ENCODE measurements around the gene DISP3.

Gene DISP3

GRCh38 chr1:11518791-11519628 lies 40.1 kb downstream of the DISP3 start:
- DNase-seq, result no peak

DNA sequence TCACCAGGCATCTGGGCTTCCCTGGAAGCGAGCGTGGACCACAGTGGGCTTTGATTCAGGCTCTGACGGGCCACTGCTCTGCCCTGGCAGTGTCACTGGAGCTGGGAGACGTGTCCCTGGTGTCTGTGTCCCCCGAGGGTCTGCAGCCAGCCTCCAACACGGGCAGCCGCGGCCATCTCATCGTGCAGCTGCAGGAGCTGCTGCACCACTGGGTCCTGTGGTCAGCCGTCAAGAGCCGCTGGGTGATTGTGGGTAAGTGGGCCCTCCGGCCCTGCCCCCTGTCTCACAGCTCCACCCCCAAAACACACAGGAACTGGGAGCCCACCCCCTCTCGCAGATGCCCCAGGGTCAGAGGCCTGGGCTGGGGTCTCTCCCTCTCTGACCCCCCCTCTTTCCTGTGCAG lies 40.7 kb downstream of the DISP3 start:
- DNase-seq, result no peak

GRCh38 chr1:11520531-11521233 lies 41.7 kb downstream of the DISP3 start:
- DNase-seq, result no peak

- no peak for DNase-seq
Measured at GRCh38 chr1:11521582-11522399, 42.8 kb downstream of the DISP3 start.

DNA sequence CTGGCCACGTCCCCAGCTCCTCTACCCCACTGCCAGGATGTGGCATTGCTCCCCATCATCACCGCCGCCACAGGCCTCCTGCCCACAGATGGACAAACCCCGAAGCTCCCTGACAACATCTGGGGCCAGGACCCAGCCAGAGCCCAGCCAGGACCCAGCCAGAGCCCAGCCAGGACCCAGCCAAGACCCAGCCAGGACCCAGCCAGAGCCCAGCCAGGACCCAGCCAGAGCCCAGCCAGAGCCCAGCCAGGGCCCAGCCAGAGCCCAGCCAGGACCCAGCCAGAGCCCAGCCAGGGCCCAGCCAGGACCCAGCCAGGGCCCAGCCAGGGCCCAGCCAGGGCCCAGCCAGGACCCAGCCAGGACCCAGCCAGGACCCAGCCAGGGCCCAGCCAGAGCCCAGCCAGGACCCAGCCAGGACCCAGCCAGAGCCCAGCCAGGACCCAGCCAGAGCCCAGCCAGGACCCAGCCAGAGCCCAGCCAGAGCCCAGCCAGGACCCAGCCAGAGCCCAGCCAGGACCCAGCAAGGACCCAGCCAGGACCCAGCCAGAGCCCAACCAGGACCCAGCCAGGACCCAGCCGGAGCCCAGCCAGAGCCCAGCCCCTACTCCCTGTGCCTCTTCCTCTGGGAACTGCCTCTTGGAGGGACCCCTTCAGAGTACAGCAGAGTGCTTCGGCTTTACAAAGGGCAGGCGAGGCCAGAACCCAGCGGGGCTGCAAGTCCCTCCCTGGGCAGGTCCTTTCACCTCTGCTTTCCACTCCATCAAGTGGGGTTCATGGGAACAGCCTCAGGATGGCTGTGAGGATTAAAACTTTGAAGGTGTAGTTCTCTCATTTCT lies 43.7 kb downstream of the DISP3 start:
- no peak for DNase-seq

DNA sequence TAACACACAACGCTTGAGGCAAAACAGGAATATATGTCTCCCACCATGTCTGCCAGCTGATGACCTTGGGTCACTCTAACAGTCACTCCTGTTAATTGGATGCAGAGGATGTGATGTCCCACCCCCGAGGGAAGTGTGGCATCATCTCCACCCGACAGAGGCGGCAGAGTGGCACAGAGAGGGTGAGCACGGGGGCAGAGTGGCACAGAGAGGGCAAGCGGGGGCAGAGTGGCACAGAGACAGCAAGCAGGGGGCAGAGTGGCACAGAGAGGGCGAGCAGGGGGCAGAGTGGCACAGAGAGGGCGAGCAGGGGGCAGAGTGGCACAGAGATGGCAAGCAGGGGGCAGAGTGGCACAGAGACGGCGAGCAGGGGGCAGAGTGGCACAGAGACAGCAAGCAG lies 44.3 kb downstream of the DISP3 start:
- DNase-seq, result no peak

DNA sequence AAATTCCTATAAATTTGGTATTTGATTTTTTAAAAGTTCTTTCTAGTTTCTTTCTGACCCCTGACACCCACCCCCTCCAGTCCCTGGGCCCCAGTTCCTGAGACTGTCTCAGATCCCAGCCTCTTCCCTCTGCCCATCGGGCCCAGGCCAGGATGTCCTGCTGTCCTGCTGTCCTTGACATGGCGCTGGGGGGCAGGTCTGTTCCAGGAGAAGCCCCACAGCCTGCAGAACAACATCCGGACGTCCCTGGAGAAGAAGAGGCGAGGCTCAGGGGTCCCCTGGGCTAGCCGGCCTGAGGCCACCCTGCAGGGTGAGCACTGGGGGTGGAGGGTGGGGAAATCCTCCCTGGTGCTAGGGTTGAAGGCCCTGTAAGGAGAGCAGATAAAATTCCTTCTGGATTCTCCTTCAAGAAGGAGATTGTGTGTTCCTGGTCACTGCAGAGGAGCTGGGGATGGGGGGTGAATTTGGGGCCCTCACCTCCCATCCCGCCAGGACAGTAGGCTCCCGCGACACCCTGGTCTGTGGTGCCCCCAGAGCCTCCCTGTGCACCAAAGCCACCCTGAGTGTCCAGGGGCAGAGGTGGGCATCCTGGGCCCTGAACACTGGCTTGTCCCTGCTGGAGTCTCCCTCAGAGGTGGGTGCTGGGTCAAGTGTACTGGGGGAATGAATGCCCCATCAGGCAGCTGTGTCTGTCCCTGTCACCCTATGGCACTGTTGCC lies 45.0 kb downstream of the DISP3 start:
- DNase-seq, result no peak

- DNase-seq, result no peak
Measured at GRCh38 chr1:11524465-11525150, 45.7 kb downstream of the DISP3 start.

DNA sequence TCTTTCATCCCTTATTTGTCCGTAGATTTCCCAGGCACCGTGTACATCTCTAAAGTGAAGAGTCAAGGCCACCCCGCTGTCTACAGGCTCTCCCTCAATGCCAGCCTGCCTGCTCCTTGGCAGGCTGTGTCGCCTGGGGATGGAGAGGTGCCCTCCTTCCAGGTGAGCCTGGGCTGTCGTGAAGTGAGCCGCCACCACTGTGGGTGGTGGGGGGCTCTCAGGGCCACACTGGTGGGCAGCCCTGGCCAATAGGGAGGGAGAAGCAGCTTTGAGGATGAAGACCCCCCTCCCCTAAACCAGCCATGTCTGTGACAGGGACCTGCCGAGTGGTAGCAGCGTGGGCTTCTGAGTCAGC lies 46.2 kb downstream of the DISP3 start:
- no peak for DNase-seq

DNA sequence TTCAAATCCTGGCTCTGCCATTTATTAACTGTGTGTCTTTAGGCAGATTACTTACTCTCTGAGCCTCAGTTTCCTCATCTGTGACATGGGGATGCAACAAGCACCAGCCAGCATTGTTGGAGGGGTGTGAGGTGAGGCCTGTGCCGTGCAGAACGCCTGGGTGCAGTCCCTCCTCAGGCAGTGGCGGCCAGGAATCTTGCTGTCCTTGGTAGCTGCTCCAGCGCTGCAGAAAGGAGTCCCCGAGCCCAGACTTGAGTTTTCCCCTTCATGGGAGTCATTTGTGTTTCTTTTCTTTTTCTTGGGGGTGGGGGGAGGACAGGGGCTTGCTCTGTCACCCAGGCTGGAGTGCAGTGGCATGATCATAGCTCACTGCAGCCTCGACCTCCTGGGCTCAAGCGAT lies 46.6 kb downstream of the DISP3 start:
- no peak for DNase-seq

DNA sequence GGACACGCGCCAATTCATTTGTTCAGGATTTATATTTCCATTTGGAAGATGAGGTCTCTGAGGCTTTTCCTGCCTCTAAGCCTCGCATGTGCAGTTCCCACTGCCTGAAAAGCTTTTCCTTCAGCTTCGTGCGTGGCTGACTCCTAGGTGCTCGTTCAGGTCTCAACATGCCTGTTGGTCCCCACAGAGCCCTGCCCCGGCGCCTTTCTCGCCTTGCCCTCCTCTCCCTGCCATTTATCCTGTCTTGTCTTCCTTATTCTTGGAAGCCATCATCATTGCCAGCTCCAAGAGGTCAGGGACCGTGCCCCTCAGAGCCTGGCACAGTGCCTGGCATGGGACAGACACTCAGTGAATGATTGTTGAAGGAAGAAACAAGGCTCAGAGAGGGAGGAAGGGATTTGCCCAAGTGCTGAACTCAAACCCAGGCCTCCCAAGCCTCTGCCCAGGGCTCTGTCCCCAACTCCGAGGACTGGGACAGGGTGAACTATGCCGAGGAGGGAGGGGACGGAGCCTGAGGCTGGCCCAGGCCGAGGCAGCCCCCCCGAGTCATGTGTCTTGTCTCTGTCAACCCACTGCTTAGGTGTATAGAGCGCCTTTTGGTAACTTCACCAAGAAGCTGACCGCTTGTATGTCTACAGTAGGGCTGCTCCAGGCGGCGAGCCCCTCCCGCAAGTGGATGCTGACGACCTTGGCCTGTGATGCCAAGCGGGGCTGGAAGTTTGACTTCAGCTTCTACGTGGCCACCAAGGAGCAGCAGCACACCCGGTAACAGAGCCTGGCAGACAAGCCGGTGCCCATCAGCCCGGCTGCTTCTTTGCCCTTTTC lies 47.3 kb downstream of the DISP3 start:
- no peak for DNase-seq

GRCh38 chr1:11527541-11528452 lies 48.8 kb downstream of the DISP3 start:
- no peak for DNase-seq

DNA sequence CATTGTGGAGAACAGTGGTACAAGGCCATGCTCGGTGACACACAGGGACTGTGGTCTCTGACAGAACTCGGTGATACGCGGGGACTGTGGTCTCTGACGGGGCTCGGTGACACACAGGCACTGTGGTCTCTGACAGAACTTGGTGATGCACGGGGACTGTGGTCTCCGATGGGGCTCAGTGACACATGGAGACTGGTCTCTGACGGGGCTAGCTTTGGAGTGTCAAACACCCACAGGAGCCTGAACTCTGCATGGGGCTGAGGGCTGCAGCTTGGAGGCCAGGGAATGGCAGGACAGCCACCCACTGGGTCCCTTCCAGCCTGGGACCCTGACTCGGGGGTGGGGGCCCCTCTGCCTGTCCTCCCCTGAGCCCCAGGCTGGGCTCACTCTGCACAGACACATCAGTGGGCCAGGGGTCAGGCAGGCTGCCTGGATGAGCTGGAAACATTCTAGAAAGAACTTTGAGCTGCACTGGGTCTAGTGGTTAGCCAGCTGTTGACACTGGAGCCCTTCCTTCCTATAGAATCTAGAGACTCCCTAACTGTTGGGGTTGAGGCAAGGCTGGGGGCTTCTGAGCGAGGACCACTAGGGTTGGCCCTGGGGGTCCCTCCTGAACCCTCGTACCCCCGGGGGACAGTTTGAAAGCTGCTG lies 49.8 kb downstream of the DISP3 start:
- DNase-seq, result no peak

GRCh38 chr1:11529330-11529729 lies 50.4 kb downstream of the DISP3 start:
- DNase-seq, result no peak

DNA sequence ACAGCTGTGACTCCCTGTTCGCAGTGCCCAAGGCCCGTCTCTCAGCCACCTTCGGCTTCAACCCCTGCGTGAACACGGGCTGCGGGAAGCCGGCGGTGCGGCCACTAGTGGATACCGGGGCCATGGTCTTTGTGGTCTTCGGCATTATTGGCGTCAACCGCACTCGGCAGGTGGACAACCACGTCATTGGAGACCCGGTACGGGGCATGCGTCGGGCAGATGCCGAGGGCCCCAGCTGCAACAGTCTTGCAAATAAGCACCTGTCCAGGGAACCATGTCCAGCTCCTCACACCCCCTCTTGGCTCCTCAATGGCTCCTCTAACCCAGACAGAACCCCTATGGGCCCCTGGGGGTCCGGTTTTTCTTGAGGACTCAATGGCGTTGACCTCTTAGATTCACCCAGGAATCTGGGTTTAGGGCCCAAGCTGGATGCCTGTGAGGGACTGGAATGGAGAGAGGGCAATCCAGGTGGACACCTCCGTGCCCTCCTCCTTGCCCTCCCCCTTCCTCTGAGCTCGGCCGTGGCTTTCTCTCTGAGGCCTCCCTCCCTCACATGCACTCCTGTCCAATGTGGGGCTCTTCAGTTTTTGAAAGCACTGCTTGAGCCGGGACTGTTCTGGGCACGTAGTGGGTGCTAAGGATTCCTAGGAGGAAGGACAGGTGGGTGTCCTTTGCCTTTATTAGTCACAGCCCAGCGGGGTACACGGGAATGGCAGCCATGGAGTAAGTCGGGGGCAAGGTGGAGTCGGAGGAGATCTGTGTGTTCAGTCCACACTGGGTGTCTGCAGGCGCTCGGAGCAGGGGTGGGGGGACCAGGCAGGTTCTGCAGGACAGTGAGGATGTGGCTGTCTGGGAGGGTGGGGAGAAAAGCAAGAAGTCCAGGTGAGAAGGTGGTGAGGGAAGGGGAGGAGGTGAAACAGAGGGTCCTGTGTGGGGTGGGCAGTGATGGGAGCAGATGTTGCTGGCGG lies 51.1 kb downstream of the DISP3 start:
- no peak for DNase-seq

DNA sequence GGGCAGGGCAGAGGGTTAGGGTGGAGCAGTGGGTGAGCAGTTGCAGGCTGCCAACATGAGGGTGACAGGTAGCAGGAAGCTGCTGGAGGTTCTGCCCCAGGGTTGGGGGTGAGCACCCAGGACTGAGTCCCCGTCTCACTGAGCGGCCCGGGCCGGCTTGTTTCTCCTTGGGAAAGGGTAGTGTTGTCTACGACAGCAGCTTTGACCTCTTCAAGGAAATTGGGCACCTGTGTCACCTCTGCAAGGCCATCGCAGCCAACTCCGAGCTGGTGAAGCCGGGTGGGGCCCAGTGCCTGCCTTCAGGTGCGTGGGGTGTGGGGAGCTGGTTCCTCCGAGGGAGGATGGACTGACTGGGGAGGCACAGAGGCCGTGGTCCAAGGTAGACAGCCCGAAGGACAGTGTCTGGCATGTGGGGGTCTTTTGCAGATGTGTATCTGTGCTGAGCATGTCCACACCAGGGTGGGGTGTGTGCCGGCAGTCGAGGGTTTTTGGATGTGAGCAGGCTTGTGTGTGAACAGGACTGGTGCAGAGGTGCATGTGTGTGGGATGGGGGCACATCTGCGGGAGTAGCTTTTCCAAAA lies 51.9 kb downstream of the DISP3 start:
- DNase-seq, result no peak

- no peak for DNase-seq
Measured at GRCh38 chr1:11531314-11531870, 52.4 kb downstream of the DISP3 start.

All from stimulated activated CD4-positive, alpha-beta T cell treated with anti-CD3 and anti-CD28 coated beads, Interleukin-4, amount 100 ng/mL, for 24 hours (primary cell).